ENCODE data around the gene ZNFX1.

The ZNFX1 gene

DNA sequence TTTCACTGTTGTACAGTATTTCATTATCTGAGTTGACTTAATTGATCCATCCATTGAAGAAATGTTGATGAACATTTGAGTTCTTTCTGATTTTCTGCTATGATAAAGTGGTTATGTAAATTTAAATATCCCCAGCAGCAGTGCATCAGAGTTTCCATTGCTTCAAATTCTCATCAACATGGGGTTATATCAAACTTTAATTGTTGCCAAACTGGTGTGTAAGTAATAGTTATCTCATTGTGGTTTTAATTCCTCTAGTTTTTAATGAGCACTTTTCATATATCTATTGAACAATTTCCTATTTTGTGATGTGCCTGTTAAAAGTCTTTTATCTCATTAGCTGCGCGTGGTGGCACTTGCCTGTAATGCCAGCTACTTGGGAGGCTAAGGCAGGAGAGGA lies 18.1 kb downstream of the ZNFX1 start:
- Histone ChIP-seq H3K4me3 (replicated peaks; ENCODE audit: insufficient read depth, low read length) (no peak overlapping the region), H3K27ac (replicated peaks) (no peak overlapping the region), H3K27me3 (ENCODE audit: insufficient read depth, poor library complexity, severe bottlenecking) (no peaks in the 10 kb centered on the region)
- DNase-seq (ENCODE audit: low read depth in 1 of 2, low spot score in 1 of 2) = no peak
- TF ChIP-seq, protein P1, sequence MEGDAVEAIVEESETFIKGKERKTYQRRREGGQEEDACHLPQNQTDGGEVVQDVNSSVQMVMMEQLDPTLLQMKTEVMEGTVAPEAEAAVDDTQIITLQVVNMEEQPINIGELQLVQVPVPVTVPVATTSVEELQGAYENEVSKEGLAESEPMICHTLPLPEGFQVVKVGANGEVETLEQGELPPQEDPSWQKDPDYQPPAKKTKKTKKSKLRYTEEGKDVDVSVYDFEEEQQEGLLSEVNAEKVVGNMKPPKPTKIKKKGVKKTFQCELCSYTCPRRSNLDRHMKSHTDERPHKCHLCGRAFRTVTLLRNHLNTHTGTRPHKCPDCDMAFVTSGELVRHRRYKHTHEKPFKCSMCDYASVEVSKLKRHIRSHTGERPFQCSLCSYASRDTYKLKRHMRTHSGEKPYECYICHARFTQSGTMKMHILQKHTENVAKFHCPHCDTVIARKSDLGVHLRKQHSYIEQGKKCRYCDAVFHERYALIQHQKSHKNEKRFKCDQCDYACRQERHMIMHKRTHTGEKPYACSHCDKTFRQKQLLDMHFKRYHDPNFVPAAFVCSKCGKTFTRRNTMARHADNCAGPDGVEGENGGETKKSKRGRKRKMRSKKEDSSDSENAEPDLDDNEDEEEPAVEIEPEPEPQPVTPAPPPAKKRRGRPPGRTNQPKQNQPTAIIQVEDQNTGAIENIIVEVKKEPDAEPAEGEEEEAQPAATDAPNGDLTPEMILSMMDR (IDR thresholded peaks at IDR 0.05; ENCODE audit: insufficient read depth, low read length) = no peak
- TF ChIP-seq, protein P2, sequence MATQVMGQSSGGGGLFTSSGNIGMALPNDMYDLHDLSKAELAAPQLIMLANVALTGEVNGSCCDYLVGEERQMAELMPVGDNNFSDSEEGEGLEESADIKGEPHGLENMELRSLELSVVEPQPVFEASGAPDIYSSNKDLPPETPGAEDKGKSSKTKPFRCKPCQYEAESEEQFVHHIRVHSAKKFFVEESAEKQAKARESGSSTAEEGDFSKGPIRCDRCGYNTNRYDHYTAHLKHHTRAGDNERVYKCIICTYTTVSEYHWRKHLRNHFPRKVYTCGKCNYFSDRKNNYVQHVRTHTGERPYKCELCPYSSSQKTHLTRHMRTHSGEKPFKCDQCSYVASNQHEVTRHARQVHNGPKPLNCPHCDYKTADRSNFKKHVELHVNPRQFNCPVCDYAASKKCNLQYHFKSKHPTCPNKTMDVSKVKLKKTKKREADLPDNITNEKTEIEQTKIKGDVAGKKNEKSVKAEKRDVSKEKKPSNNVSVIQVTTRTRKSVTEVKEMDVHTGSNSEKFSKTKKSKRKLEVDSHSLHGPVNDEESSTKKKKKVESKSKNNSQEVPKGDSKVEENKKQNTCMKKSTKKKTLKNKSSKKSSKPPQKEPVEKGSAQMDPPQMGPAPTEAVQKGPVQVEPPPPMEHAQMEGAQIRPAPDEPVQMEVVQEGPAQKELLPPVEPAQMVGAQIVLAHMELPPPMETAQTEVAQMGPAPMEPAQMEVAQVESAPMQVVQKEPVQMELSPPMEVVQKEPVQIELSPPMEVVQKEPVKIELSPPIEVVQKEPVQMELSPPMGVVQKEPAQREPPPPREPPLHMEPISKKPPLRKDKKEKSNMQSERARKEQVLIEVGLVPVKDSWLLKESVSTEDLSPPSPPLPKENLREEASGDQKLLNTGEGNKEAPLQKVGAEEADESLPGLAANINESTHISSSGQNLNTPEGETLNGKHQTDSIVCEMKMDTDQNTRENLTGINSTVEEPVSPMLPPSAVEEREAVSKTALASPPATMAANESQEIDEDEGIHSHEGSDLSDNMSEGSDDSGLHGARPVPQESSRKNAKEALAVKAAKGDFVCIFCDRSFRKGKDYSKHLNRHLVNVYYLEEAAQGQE (IDR thresholded peaks at IDR 0.05; ENCODE audit: insufficient replicate concordance, low read depth) = no peak
- no peak for TF ChIP-seq SPI1 (IDR thresholded peaks at IDR 0.05; ENCODE audit: borderline replicate concordance, low read depth)
- no peak for TF ChIP-seq GABPA (IDR thresholded peaks at IDR 0.05; ENCODE audit: low read depth)
- no peak for TF ChIP-seq POLR2AphosphoS5 (IDR thresholded peaks at IDR 0.05; ENCODE audit: low read depth)

DNA sequence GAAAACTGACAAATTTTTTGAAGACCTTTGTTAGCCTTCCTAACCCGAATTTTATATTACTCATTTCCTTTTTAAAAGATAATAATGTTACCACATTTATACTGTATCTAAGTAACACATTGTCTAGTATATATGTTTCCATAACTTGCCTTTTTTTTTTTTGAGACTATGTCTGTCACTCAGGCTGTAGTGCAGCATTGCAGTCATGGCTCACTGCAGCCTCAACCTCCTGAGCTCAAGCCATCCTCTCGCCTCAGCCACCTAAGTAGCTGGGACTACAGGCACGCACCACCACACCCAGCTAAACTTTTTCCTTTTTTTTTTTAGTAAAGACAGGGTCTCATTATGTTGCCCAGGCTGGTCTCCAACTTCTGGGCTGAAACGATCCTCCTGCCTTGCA lies 18.6 kb downstream of the ZNFX1 start:
- TF ChIP-seq, protein P2 (IDR thresholded peaks at IDR 0.05; ENCODE audit: insufficient replicate concordance, low read depth) = no peak
- TF ChIP-seq, protein P1 (IDR thresholded peaks at IDR 0.05; ENCODE audit: insufficient read depth, low read length) = no peak
- no peak for TF ChIP-seq POLR2AphosphoS5 (IDR thresholded peaks at IDR 0.05; ENCODE audit: low read depth)
- no peak for TF ChIP-seq GABPA (IDR thresholded peaks at IDR 0.05; ENCODE audit: low read depth)
- TF ChIP-seq SPI1 (IDR thresholded peaks at IDR 0.05; ENCODE audit: borderline replicate concordance, low read depth) = no peak
- H3K27ac ChIP-seq (replicated peaks) = no peak overlapping the region
- H3K4me3 ChIP-seq (replicated peaks; ENCODE audit: insufficient read depth, low read length) = no peak overlapping the region

DNA sequence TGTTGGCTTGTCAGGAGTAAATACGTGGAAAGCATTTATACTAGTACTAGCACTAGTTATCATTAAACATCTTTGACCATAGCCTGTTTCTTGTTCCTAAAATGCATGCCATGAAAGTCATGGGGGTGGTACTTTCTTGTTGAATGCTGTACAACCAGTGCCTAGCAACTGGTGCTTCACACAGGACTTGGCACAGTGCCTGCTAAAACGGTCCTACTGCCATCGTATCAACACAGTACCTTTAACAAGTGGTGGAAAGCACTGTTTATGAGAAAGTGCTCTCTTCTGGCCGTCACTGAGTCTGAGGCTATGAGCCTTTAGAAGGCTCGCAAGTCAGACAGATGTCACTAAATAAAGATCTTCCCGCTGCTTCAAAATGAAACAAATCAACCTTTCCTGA lies 21.6 kb downstream of the ZNFX1 start:
- no peak for TF ChIP-seq SPI1 (IDR thresholded peaks at IDR 0.05; ENCODE audit: borderline replicate concordance, low read depth)
- TF ChIP-seq POLR2AphosphoS5 (IDR thresholded peaks at IDR 0.05; ENCODE audit: low read depth) = no peak
- no peak for TF ChIP-seq GABPA (IDR thresholded peaks at IDR 0.05; ENCODE audit: low read depth)
- TF ChIP-seq, protein P2 (IDR thresholded peaks at IDR 0.05; ENCODE audit: insufficient replicate concordance, low read depth) = no peak
- TF ChIP-seq, protein P1 (IDR thresholded peaks at IDR 0.05; ENCODE audit: insufficient read depth, low read length) = no peak

More for the DNA sequence above, 18.6 kb downstream of the ZNFX1 start:
- no peak for DNase-seq (ENCODE audit: low read depth in 1 of 2, low spot score in 1 of 2)
- no peaks in the 10 kb centered on the region for H3K27me3 ChIP-seq (ENCODE audit: insufficient read depth, poor library complexity, severe bottlenecking)

More for the DNA sequence above, 21.6 kb downstream of the ZNFX1 start:
- H3K4me3 ChIP-seq (replicated peaks; ENCODE audit: insufficient read depth, low read length) = no peak overlapping the region
- no peaks in the 10 kb centered on the region for H3K27me3 ChIP-seq (ENCODE audit: insufficient read depth, poor library complexity, severe bottlenecking)
- DNase-seq (ENCODE audit: low read depth in 1 of 2, low spot score in 1 of 2) = no peak
- H3K27ac ChIP-seq (replicated peaks) = no peak overlapping the region
